HEK293T (cell line): Measurements from ENCODE around the gene MAN1A2.
"Not testable (repeated sequence)": the region's sequence is repeated elsewhere in the genome, so short reads cannot be mapped to it uniquely, and the experiment has no call there.

Experiments used
- ARNT ChIP-seq: fragments of 450-650 bp; IDR thresholded peaks from 2 replicates; pipeline ENCODE4 v1.6.1; 2017; ENCODE audit warnings: mild to moderate bottlenecking
- ELF4 ChIP-seq: fragments of 450-650 bp; IDR thresholded peaks from 2 replicates; pipeline ENCODE4 v1.6.1; 2017; ENCODE audit warnings: antibody characterized with exemption
- FOXA1 ChIP-seq: fragments of 450-650 bp; IDR thresholded peaks from 2 replicates; pipeline ENCODE4 v1.6.1; 2016; ENCODE audit warnings: mild to moderate bottlenecking
- FOXK2 ChIP-seq: fragments of 450-650 bp; IDR thresholded peaks from 2 replicates; pipeline ENCODE4 v1.6.1; 2016; ENCODE audit warnings: mild to moderate bottlenecking
- FOXM1 ChIP-seq: fragments of 450-650 bp; IDR thresholded peaks from 2 replicates; pipeline ENCODE4 v1.6.1; 2017; ENCODE audit warnings: mild to moderate bottlenecking, borderline replicate concordance
- HDGF ChIP-seq: fragments of 450-650 bp; IDR thresholded peaks from 2 replicates; pipeline ENCODE4 v1.6.1; 2017; ENCODE audit warnings: antibody characterized with exemption, borderline replicate concordance
- L3MBTL2 ChIP-seq: fragments of 450-650 bp; conservative IDR thresholded peaks from 2 replicates; pipeline ENCODE4 v1.6.1; 2016; ENCODE audit warnings: mild to moderate bottlenecking
- PKNOX1 ChIP-seq: fragments of 450-650 bp; IDR thresholded peaks from 2 replicates; pipeline ENCODE4 v1.6.1; 2016
- SP1 ChIP-seq: fragments of 450-650 bp; IDR thresholded peaks from 2 replicates; pipeline ENCODE4 v1.6.1; 2017
- SUZ12 ChIP-seq: fragments of 450-650 bp; IDR thresholded peaks from 2 replicates; pipeline ENCODE4 v1.6.1; 2016; ENCODE audit warnings: mild to moderate bottlenecking
- TARDBP ChIP-seq: fragments of 450-650 bp; IDR thresholded peaks from 2 replicates; pipeline ENCODE4 v1.6.1; 2016

GRCh38 chr1:117357833-117358603 is 9.2 kb upstream of the MAN1A2 start:
- not testable (repeated sequence) for TF ChIP-seq ARNT, FOXM1, L3MBTL2, SP1, SUZ12, ELF4, TARDBP, FOXK2, FOXA1, PKNOX1, HDGF
